T-helper 1 cell (primary cell): ENCODE measurements around the gene SMIM41.

Experiments used
- DNase-seq, 5 donors: peaks; one replicate each; pipeline ENCODE4 v3.0.0-alpha.2; 2012 to 2020

Gene SMIM41

DNA sequence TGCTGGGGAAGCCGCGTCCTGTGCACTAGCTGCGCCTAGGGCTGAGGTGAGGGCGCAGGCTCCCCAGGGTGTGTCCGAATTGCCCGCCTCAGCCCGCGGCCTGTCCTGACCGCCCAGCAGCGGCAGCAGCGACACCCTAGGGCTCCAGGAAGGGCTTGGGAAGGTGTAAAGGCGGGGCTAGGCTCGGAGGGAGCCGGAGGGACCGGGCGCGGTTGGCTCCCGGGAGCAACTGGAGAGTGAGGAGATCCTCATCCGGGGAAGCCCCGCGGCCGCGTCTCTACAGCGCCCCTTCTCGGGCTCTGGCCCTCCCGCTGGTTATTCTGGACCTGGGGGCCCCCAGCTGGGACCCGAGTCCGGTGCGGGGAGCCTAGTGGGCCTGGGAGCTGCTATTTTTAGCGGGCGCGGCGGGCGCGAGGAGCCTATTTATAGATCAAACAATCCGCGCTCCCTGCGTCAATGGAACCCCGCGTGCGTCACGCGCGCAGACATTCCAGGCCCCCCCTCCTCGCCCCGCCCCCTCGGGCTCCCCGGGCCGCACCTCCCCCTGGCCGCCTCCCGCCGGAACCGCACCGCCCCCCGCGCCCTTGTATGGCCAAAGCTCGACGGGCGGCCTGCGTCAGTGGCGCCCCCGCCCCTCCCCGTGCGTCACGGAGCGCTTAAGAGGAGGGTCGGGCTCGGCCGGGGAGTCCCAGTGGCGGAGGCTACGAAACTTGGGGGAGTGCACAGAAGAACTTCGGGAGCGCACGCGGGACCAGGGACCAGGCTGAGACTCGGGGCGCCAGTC is 28.6 kb upstream of the SMIM41 start, which contains the start of gene NR4A1:
Gene NR4A1, plus strand, starts transcription at position 685 of the 784 bp plus-strand sequence. CDS start 2,887 bp downstream, outside the sequence.
- DNase-seq = peak; percentile 94 to 100 (median 99)

DNA sequence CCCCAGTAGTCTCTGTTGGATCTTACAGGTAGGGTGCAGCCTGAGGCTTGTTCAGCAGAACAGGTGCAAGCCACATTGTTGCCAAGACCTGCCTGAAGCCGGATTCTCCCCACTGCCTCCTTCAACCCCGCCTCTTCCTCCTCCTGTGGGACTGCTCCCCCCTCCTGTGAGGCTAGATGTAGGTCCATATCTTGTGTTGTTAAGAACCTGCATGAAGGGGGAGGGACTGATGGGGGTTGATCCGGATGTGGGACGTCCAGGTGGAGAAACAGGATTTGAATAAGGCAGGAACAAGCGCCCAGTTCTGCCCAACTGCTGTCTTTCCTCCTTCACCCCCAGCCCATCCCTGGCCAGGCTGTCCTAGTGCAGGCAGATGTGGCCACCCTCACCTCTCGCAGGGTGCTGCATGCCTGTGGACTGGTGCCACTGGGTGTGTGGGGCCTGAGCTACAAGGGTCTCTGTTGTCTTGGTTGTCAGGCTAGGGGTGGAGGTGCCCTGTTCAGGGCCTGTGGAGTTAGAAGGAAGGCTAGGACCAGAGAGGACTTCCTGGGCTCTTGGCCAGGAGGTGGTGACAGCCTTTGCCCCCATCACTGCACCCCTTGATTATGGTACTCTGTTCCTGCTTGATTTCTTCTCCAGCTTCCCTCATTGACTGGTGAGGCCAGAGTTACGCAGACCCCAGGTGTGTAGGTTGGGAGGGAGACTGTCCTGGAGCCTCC is 26.9 kb upstream of the SMIM41 start:
- DNase-seq = no peak

DNA sequence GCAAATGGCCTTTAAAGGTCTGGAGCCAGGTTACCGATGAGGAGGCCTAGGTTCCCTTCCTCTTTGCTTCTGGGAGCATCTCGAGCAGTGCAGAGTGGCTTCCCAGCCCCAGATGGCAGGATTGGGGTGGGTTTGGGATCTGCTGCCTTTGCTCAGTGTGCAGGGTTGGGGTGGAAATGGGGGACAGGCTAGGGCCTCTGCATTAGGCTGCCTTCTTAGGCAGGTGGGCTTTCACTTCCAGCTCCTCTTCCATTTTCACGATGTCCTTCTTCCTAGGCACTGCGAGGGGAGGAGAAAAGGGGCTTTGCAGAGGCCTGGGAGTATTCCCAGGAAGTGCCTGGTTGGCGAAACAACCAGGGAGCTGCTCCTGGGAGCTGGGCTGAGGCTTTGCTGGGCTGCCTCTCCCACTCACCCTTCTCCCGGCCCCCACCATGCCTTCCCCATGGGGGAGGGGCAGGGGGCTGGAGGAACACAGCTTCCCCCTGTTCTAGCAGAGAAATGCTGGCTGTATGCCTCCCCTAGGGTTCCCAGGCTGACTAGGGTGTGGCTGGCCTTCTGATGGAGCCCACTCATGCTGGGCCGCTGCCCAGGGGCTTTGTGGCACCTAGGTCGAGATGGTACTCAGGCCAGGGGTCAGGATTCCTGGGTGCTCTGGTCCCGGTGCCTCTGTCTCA is 25.8 kb upstream of the SMIM41 start:
- no peak for DNase-seq

DNA sequence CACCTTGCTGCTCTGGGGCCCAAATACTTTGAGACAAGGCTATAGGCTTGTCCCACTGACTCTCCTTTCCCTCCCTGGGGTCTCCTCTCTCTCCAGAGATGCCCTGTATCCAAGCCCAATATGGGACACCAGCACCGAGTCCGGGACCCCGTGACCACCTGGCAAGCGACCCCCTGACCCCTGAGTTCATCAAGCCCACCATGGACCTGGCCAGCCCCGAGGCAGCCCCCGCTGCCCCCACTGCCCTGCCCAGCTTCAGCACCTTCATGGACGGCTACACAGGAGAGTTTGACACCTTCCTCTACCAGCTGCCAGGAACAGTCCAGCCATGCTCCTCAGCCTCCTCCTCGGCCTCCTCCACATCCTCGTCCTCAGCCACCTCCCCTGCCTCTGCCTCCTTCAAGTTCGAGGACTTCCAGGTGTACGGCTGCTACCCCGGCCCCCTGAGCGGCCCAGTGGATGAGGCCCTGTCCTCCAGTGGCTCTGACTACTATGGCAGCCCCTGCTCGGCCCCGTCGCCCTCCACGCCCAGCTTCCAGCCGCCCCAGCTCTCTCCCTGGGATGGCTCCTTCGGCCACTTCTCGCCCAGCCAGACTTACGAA is 25.2 kb upstream of the SMIM41 start:
- no peak for DNase-seq

DNA sequence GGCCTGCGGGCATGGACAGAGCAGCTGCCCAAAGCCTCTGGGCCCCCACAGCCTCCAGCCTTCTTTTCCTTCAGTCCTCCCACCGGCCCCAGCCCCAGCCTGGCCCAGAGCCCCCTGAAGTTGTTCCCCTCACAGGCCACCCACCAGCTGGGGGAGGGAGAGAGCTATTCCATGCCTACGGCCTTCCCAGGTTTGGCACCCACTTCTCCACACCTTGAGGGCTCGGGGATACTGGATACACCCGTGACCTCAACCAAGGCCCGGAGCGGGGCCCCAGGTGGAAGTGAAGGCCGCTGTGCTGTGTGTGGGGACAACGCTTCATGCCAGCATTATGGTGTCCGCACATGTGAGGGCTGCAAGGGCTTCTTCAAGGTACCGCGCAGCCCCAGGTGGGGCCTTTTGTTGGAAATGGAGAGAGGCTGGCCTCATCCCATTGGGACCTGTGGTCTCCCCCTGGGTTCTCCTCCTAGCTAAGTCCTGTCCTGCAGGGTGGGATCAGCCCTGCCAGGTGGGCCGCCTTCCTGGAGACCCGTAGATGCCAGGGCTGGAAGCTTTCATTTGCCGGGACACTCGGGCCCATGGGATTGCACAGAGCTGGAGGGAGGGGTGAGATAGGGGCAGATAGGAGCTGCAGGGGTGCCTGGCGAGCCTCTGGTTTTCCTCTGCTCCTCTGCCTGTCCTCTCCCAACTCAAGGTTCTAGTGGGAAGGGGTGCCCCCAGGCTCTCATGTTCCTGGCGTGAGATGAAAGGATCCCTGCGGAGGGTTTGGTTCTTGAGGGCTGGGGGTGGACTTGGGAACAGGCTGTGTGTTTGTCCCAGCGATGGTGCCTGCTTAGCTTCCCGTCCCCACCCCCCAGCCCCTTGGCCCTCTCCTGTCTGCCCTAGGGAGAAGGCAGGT is 24.4 kb upstream of the SMIM41 start:
- DNase-seq = no peak

DNA sequence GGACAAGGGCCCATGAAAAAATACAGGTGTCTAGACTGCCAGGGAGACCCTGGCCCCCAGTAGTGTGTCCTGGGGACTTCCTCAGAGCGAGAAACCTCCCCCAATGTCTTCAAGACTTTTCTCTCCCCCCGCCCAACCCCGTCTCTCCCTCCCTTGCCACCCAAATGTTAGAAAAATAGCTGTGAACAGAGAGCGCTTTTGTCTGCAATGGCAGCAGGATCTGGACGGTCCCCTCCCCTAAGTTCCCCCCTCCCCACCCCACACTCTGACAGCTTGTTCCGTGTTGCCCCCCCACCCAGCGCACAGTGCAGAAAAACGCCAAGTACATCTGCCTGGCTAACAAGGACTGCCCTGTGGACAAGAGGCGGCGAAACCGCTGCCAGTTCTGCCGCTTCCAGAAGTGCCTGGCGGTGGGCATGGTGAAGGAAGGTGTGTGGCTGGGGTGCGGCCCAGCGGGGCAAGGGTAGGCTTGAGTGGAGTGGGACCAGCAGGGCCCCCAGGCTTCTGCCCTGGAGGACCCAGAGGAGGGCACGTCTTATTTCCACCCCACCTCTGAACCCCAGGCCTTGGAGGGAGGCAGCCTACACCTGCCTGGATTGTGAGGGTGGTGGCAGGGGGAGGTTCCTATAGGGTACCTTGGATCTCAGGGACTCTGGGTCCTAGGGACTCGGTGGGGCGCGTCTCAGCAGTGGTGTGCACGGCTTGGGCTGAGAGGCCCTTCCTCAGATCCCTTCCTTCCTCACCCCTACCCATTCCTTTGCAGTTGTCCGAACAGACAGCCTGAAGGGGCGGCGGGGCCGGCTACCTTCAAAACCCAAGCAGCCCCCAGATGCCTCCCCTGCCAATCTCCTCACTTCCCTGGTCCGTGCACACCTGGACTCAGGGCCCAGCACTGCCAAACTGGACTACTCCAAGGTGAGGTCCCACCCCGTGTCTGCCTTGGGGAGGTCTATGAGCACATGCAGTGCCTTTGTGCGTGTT is 23.5 kb upstream of the SMIM41 start:
- no peak for DNase-seq

DNA sequence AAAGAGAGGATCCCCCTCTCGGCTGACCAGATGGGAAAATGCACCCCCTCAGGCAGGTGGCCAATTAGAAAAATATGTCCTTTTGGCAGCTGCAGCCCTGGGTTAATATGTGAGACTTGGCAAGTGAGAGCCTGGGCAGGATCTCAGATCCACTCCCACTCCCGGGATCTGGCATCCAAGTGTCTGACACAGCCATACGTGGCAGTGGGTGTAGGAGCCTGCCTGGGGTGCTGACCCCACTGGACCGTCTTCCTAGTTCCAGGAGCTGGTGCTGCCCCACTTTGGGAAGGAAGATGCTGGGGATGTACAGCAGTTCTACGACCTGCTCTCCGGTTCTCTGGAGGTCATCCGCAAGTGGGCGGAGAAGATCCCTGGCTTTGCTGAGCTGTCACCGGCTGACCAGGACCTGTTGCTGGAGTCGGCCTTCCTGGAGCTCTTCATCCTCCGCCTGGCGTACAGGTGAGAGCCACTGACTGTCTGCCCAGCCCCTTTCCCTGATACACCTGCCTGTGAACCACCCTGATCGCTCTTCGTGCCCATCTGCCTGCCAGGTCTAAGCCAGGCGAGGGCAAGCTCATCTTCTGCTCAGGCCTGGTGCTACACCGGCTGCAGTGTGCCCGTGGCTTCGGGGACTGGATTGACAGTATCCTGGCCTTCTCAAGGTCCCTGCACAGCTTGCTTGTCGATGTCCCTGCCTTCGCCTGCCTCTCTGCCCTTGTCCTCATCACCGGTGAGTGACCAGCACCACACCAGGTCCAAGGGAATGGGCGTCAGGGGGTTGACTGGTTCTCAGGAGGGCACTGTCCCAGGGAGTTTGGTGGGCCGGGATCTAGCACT is 22.5 kb upstream of the SMIM41 start:
- DNase-seq = no peak

DNA sequence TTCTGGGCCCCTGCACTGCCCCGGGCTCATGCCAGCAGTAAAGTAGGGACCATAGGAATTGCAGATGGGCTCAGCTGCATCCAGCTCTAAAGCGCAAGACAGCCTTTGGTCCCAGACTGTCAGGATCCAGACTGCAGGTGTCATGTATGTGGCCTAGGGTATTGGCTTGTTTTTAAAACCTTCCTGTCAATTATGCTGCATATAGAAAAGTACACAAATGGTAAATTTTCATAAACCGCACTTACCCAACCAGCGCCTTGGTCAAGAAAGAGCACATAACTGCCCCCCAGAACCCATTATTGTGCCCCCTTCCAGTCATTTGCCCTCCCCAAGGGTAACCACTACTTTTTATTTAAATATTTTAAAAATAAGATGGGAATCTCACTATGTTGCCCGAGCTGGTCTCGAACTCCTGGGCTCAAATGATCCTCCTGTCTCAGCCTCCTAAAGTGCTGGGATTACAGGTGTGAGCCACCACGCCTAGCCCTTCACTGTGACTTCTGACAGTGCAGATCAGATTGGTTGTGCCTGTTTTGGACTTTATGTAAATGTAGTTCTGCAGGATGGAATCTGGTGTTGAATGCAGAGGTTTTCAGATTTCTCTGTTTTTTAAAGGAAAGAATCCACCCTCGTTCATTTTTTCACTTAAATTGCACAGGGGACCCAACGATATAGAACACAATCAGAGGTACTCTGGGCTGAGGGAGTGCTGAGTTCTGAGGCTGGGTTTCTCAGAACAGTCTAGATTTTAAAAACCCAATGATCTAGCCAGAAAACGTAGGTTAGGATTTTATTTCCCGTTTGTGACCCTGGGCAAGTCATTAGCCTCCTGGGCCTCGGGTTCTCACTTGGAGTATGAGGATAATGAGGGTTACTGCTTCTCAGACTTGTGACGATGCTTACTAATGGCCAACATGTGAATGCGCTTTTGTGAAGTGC is 21.6 kb upstream of the SMIM41 start:
- no peak for DNase-seq

DNA sequence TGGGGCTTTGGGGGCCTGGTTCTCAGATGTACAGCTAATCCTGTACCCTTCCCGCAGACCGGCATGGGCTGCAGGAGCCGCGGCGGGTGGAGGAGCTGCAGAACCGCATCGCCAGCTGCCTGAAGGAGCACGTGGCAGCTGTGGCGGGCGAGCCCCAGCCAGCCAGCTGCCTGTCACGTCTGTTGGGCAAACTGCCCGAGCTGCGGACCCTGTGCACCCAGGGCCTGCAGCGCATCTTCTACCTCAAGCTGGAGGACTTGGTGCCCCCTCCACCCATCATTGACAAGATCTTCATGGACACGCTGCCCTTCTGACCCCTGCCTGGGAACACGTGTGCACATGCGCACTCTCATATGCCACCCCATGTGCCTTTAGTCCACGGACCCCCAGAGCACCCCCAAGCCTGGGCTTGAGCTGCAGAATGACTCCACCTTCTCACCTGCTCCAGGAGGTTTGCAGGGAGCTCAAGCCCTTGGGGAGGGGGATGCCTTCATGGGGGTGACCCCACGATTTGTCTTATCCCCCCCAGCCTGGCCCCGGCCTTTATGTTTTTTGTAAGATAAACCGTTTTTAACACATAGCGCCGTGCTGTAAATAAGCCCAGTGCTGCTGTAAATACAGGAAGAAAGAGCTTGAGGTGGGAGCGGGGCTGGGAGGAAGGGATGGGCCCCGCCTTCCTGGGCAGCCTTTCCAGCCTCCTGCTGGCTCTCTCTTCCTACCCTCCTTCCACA is 20.7 kb upstream of the SMIM41 start:
- DNase-seq = no peak

DNA sequence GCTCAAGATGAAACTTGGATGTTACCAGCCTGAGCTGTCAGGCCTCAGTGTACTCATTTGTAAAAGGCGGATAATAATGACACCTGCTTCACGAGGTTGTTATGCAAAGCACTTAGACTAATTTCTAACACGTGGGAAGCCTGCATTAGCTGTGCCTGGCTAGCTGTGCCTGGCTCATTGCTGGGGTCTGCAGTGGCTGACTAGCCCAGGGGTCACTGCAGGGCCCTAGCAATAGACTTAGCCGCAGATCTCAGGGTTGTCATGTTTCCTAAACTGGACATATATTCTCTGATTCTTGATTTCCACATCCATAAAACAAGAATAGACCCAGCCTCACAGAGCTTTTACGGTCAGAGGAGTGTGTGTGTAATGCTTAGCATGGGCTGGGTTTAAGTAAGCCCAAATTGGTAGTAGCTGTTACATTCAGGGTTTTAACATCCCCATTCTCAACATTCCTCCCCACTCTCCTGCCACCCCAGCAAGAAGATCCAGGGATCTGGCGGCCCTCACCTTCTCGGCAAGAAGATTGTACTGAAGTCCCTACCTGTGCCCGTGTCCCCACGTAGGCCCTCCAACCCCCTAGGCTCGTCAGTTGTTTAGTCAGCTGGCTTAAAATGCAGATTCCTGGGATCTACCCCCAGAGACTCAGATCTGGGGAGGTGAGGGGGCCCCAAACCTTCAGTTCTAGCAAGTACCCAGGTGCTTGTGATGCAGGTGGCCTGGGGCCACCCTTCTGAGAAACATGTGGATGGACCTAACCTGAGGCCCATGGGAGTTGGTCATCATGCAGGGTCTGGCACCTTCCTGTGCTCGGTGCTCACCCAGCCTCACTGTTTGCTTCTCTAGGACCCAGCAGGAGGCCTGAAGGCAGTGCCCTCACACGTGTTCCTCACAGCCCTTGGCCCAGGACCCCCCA is 19.7 kb upstream of the SMIM41 start:
- DNase-seq = no peak

DNA sequence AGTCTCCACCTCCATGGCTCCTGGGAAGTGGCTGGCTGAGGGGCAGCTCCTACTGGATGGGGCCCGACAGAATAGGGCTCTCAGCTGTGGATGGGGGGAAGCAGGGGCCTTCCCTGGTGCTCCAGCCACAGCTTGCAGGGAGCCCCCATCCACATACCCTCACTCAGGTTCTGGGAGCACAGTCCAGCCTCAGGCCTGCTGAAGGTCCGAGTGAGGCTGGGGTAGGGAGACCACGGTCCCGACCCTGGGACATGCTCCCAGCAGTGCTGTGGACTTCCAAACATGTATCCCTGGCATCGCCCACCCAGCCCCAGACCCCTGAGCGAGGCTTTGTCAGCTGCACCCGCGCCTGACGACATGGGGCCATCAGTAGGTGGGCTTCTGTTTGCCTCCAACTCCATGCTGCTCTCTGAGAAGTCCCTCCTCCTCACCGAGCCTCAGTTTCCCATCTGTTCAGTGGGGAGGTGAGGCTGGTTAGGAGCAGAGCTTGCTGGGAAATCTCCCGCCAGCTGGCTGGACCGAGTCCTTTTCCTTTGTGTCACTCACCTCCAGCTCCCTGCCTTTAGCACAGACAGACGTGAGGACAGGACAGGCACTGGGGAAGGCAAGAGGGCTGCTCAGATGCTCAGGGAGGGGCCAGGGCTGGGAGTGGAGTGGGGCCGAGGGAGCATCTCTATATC is 18.9 kb upstream of the SMIM41 start:
- DNase-seq = no peak

DNA sequence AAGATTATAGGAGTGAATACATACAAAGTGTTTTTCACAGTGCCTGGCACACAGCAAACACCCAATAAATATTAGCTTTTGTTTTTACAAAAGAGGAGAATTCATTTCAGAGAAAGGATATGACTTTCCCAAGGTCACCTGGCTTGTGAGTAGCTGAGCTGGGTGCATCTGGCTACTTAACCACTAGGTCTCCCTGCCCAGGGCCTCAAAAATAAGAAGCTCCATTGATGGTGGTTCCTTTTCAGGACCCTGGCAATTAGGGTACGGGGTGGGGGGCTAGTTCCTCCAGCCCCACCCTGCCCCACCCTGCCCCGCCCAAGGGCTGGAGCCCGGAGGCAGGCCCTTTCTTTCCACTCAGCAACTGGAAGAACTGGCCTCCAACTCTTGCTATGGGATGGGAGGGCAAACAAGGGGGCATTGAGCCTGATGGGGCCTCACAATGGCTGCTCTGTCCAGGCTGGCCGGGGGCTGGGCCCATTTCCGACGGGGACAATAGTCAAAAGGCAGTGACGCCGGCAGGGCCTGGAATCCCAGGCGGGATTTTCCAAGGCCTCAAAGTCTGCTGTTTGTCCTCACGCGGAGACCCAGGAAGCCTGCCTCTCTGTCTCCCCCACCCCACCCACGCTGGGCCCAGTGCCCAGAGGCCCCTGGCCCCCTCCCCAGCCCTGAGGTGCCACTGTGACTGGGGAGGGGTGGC is 17.9 kb upstream of the SMIM41 start:
- DNase-seq = no peak

DNA sequence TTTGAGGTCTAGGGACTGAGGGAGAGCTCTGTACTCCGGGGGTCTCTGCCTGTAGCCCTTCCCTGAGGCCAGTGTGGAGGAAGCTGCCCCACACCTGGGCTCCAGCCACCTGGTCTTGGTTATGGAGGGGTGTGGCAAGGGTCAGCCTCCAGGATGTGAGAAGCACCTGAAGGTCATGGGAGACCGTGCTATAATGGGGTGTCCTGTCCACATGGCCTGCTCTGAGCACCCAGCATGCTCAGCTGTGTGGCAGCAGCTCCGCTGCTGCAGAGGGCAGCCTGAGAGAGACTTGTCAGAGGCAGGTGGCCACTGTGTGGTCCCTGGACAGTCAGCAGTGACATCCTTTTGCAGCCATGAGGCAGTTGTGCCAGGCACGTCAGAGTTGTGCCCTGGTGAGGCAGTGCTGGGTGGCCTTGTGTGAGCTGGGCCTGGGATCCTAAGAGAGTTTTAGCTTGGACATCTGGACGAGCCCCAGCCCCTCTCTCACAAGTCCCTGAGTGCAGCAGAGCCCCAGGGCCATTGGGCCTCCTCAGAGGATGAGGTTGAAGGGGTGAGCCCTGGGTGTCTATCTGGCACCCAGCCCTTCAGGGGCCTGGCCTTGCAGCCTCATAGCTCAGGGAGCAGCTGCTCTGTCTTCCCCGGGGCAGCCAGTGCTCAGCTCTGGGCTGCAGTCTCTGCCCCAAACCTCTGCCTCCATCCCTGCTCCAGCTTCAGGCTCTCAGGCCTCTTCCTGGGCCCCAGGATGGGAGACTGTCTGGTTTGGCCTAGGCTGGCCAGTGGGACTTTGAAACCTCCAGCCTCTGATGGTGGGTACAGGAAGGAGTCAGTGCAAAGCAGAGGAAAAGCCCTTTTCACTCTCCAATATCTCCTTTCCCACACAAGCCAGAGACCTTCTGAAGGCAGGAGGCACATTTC is 17.1 kb upstream of the SMIM41 start:
- no peak for DNase-seq
